Measurements from ENCODE around the gene ADARB1. TPM values are rescaled to one million over a fixed set of nuclear protein-coding genes. Genes with fewer than 3 reads are reported as not detected.

Gene ADARB1
- polyA plus RNA-seq, 5 donors: 19.8 to 42.0 (median 27.7) TPM

DNA sequence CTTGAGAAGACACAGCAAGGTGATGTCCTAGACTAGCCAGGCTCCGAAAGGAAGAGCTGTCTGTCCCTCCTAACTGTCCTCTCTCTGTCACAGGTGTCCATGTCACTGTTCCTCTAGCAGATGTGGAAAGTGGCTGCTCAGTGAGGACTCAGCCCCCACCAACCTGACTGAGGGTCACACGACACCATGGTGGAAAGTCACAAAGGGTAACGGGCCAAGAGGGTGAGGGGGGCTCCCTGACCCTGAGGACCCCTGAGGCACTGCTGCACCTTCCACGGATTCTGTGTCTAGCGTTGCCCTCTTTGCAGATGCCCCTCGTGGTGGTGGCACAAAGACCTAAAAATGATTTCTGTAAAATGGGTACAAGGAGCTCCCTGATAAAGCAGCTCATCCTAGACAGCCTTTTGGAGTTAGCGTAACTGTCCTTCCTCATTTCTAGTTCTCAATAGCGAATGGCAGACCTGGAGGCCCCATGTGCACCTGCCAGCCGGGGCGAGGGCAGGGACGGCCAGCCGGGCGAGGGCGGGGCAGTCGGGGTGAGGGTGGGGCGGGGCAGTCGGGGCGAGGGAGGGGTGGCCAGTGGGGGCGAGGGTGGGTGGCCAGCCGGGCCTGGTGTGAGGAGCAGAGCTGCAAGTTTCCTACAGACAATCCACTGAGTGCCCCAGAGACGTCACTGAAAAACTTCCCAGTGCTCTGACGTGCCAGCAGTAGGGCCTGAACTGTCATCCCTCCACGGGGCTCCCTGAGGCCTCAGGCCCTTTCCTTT, 189.9 kb downstream of the ADARB1 start:
- no peak for DNase-seq

DNA sequence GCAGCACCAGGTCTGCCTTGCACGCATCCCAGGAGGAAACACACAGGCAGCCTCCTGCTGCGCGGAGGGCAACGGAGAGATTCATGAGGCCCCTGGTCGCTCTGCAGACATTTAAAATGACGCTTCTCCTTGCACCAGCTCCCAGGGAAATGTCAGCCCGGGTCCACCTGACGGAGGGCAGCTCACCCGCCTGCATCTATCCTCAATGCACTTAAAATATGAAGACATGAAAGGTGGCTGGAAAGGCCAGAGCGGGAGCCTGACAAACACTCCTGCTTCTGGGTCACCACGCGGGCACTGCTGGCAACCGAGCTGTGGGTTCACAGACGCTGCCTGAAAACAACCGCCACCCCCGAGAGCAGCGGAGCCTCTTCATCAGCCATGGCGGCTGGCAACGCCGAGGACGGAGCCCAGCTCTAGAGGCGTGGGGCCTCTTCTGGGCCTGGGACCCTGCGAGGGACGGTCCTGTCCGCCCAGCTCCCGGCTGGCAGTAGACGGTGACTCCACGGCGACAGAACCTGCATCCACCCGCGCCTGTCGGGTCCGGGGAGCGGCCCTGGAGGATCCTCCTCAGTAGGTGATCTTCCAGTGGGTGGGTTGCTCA, 190.6 kb downstream of the ADARB1 start:
- DNase-seq: no peak

DNA sequence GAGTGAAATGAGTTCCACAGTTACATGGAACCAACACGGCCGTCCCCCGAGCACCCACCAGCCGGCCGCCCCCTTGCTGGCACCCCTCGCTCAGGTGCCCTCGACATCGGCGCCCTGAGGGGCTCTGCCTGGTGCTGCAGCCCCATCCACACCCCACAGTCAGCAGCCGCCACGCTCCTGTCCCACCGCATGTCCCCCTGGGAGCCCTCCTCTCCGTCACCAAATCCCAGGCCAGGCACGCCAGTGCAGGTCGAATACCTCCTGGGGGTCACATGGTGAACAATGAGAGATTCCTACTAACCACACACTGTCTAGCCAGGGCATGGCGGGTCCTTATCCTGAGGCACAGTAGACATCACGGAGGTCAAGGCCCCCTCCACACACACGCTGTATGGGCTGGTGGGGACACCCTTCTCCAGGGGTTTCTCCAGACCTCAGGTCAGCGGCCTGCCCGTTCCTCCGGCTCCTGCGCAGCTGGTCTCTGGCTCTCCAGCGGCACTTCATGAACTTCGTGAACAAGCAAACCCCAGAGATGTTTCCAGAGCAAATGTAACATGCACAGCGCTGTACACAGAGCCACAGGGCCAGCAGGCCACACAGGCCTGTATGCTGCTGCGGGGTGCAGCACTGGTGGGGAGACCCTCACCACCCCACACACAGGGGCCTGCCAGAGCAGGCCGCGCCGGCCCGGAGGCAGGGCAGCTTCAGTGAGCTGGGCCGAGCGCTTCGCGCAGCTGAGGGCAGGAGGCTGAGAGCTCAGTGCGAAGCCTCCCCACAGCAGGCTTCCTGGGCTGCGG, 191.5 kb downstream of the ADARB1 start:
- DNase-seq: no peak

DNA sequence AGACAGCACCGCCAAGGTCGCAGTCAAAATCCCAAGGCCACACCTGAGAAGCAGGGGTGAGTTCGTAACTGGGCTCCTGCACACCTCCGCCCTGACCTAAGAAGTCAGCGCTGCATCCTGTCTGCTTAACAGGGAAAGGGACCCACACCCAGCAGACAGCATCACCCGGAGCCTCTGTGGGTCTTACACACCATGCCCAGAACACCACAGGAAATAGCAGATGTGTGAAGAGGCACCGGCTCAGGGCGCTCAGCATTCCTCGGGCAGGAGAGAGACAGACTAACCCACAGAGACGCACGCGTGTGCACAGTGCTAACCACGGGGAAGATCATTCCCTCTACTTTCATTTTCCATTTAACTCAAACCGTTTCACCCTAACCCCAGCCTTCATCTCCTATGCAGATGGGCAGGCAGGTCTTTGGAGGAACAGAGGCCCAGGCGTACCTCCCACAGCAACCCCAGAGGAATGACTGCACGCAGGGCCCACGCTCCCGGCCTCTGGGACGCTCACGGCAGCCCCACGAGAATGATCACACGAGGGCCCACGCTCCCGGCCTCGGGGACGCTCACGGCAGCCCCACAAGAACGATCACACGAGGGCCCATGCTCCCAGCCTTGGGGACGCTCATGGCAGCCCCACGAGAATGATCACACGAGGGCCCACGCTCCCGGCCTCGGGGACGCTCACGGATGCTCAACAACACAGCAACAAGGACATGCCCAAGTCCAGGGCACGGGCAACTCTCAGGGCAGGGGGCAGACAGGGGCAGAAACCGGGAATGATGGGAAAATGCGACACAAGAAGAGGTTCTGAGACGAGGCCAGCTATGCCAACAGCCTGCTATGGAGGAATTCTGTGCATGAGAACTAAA, 192.4 kb downstream of the ADARB1 start:
- no peak for DNase-seq

DNA sequence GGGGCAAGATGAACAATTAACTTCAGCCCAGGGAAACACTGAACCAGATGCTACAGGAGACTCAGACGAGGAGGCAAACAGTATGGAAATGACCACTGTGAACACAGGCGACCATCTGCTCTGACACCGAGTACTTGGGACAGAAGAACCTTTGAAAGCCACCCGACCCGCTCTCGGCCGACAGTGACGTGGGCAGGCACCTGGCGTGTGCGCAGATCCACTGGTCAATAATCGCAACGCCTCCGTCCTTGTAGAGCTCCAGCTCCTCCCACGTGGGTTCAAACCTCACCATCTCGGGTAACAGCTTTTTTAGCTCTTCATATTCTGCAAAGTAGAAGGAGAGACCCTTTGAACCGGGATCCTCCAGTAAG, 193.0 kb downstream of the ADARB1 start:
- DNase-seq: no peak

DNA sequence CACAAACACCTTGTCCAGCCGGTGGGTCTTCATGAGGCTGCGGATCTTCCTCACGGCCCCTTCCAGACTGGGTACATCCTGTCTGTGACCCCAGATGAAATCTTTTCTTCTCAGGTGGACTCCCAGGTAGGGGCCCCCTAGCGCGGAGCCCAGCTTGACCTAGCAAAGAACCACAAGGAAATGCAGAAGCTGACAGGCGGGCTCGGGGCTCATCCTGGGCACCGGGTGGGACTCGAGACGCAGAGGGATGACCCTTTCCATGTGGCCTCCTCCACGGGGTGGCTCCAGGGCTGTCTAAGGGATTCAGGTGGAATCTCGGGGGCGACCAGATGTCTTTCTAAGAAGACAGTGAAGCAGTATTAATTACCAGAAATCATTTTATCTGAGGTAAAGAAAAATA, 195.5 kb downstream of the ADARB1 start:
- no peak for DNase-seq

DNA sequence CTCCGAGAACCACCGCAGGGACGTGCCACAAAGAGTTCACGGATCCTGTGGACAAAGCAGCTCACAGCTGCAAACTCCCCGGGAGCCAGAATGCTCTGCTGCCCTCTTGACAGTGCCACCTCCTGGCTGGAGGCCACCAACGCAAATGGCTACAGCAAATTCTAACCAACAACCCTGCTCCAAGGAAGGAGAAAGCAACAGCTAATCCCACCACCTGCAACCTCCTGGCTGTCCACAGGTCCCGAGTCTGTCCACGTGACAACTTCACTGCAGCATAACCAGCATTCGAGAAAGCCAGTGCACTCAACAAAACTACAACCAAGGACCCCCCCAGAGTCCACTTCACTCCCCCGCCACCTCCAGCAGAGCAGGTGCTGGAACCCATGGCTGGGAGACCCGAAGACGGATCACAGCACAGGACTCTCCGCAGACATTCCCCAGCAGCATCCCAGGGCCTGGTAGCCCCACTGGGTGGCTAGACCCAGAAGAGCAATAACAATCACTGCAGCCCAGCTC, 196.0 kb downstream of the ADARB1 start:
- DNase-seq: no peak

Other genes starting within 250 kb of the ADARB1 start
- 100 to 1,000 TPM; 190 to 221 (median 212) TPM for gene PTTG1IP, start 200.9 kb upstream of the ADARB1 start, polyA plus RNA-seq (ENCODE audit: insufficient read depth in 1 of 5, insufficient read length in 5 of 5, low replicate concordance in 1 of 5)
- 10 to 100 TPM in 2 of 5 donors, 1 to 10 TPM in 3; 7.3 to 16.1 (median 8.6) TPM for gene ITGB2, start 153.7 kb upstream of the ADARB1 start, polyA plus RNA-seq (ENCODE audit: insufficient read depth in 1 of 5, insufficient read length in 5 of 5, low replicate concordance in 1 of 5)
- gene SLX9, start 134.6 kb upstream of the ADARB1 start, polyA plus RNA-seq (ENCODE audit: insufficient read depth in 1 of 5, insufficient read length in 5 of 5, low replicate concordance in 1 of 5): 10 to 100 TPM; 12.1 to 23.5 (median 13.6) TPM
- gene POFUT2, start 213.3 kb downstream of the ADARB1 start, polyA plus RNA-seq (ENCODE audit: insufficient read depth in 1 of 5, insufficient read length in 5 of 5, low replicate concordance in 1 of 5): 10 to 100 TPM; 27.7 to 42.9 (median 38.5) TPM